Activated T-helper 17 cell treated with anti-CD3 and anti-CD28 coated beads, Interleukin-2, amount 50 U/mL, for 72 hours (primary cell): ENCODE results near the gene TEX19. TPM values are rescaled to one million over a fixed set of nuclear protein-coding genes. Genes with fewer than 3 reads are reported as not detected.
"Not testable (repeated sequence)": the region's sequence is repeated elsewhere in the genome, so short reads cannot be mapped to it uniquely, and the experiment has no call there.

Experiments
- ATAC-seq: fragments of 150-1000 bp; cut with Tn5 transposase; replicated peaks from 2 replicates; pipeline ENCODE4 v1.10.0; 2021; ENCODE audit warnings: mild to moderate bottlenecking, moderate library complexity
- H3K27ac Mint-ChIP-seq: one replicate; pipeline ENCODE4 v1.8.0; 2022; ENCODE audit warnings: mixed read lengths
- H3K27me3 Mint-ChIP-seq: one replicate; pipeline ENCODE4 v1.8.0; 2022; ENCODE audit warnings: mixed read lengths
- H3K36me3 Mint-ChIP-seq: one replicate; pipeline ENCODE4 v1.8.0; 2022; ENCODE audit warnings: low read depth, mild to moderate bottlenecking, mixed read lengths
- H3K4me1 Mint-ChIP-seq: one replicate; pipeline ENCODE4 v1.8.0; 2022; ENCODE audit warnings: mixed read lengths
- H3K4me3 Mint-ChIP-seq: one replicate; pipeline ENCODE4 v1.8.0; 2022; ENCODE audit warnings: mild to moderate bottlenecking, mixed read lengths
- H3K9me3 Mint-ChIP-seq: one replicate; pipeline ENCODE4 v1.8.0; 2022; ENCODE audit warnings: mixed read lengths
- total RNA-seq, 2 donors: library from RNA; stranded (reverse); gene quantifications; one replicate each; pipeline ENCODE4 v1.2.3, GENCODE V29; 2022

The TEX19 gene
- total RNA-seq, 2 donors from 2014 or later = 0.28 TPM; not detected in 1

GRCh38 chr17:82342361-82343079 lies 16.5 kb upstream of the TEX19 start:
- Mint-ChIP-seq H3K4me3 (no peak overlapping the region), H3K9me3 (no peaks in the 10 kb centered on the region), H3K36me3 (no peaks in the 10 kb centered on the region), H3K27me3 (peaks cover 3% of the 10 kb centered on the region), H3K27ac (no peak overlapping the region), H3K4me1 (peaks cover 5% of the 10 kb centered on the region)
- no peak for ATAC-seq

- Mint-ChIP-seq H3K36me3 (no peaks in the 10 kb centered on the region), H3K4me3 (no peak overlapping the region), H3K27ac (no peak overlapping the region), H3K9me3 (no peaks in the 10 kb centered on the region), H3K27me3 (peaks cover 5% of the 10 kb centered on the region), H3K4me1 (peaks cover 5% of the 10 kb centered on the region)
- no peak for ATAC-seq
These were observed 15.5 kb upstream of the TEX19 start for GRCh38 chr17:82343560-82343959.

- no peaks in the 10 kb centered on the region for H3K9me3 Mint-ChIP-seq
- H3K4me3 Mint-ChIP-seq = no peak overlapping the region
- H3K4me1 Mint-ChIP-seq = peaks cover 5% of the 10 kb centered on the region
- ATAC-seq = no peak
- no peaks in the 10 kb centered on the region for H3K36me3 Mint-ChIP-seq
- peaks cover 9% of the 10 kb centered on the region for H3K27me3 Mint-ChIP-seq
- no peak overlapping the region for H3K27ac Mint-ChIP-seq
These were observed 14.7 kb upstream of the TEX19 start for GRCh38 chr17:82344175-82344907.

GRCh38 chr17:82345151-82345976 lies 13.7 kb upstream of the TEX19 start:
- no peak for ATAC-seq
- H3K36me3 Mint-ChIP-seq = no peaks in the 10 kb centered on the region
- no peak overlapping the region for H3K27ac Mint-ChIP-seq

GRCh38 chr17:82346342-82347300 lies 12.4 kb upstream of the TEX19 start:
- H3K4me1 Mint-ChIP-seq = peaks cover 5% of the 10 kb centered on the region
- H3K4me3 Mint-ChIP-seq = no peak overlapping the region
- no peaks in the 10 kb centered on the region for H3K36me3 Mint-ChIP-seq
- no peaks in the 10 kb centered on the region for H3K9me3 Mint-ChIP-seq
- H3K27ac Mint-ChIP-seq = no peak overlapping the region
- peaks cover 12% of the 10 kb centered on the region for H3K27me3 Mint-ChIP-seq
- no peak for ATAC-seq

More at GRCh38 chr17:82345151-82345976, 13.7 kb upstream of the TEX19 start:
- H3K4me1 Mint-ChIP-seq = peaks cover 5% of the 10 kb centered on the region
- H3K27me3 Mint-ChIP-seq = peaks cover 12% of the 10 kb centered on the region
- no peaks in the 10 kb centered on the region for H3K9me3 Mint-ChIP-seq
- H3K4me3 Mint-ChIP-seq = no peak overlapping the region

GRCh38 chr17:82347994-82348393 lies 11.1 kb upstream of the TEX19 start:
- H3K4me1 Mint-ChIP-seq, H3K27ac Mint-ChIP-seq, ATAC-seq, H3K36me3 Mint-ChIP-seq, H3K9me3 Mint-ChIP-seq, H3K4me3 Mint-ChIP-seq: not testable (repeated sequence)
- peaks cover 12% of the 10 kb centered on the region for H3K27me3 Mint-ChIP-seq

- Mint-ChIP-seq H3K36me3 (no peaks in the 10 kb centered on the region), H3K4me3 (no peak overlapping the region), H3K27me3 (peaks cover 12% of the 10 kb centered on the region), H3K4me1 (peaks cover 5% of the 10 kb centered on the region), H3K27ac (no peak overlapping the region), H3K9me3 (no peaks in the 10 kb centered on the region)
- no peak for ATAC-seq
These were observed 10.6 kb upstream of the TEX19 start for GRCh38 chr17:82348434-82348833.

- peaks cover 5% of the 10 kb centered on the region for H3K4me1 Mint-ChIP-seq
- H3K4me3 Mint-ChIP-seq = no peak overlapping the region
- H3K36me3 Mint-ChIP-seq = no peaks in the 10 kb centered on the region
- no peaks in the 10 kb centered on the region for H3K9me3 Mint-ChIP-seq
- no peak overlapping the region for H3K27ac Mint-ChIP-seq
- no peak for ATAC-seq
- H3K27me3 Mint-ChIP-seq = peaks cover 12% of the 10 kb centered on the region
These were observed 10.2 kb upstream of the TEX19 start for GRCh38 chr17:82348866-82349265.

- H3K27ac Mint-ChIP-seq = no peak overlapping the region
- H3K27me3 Mint-ChIP-seq = peaks cover 12% of the 10 kb centered on the region
- no peaks in the 10 kb centered on the region for H3K36me3 Mint-ChIP-seq
- H3K4me1 Mint-ChIP-seq = peaks cover 5% of the 10 kb centered on the region
- no peak for ATAC-seq
- no peak overlapping the region for H3K4me3 Mint-ChIP-seq
- H3K9me3 Mint-ChIP-seq = no peaks in the 10 kb centered on the region
These were observed 9.8 kb upstream of the TEX19 start for GRCh38 chr17:82349287-82349701.

GRCh38 chr17:82350182-82351030 lies 8.6 kb upstream of the TEX19 start:
- Mint-ChIP-seq H3K9me3 (no peaks in the 10 kb centered on the region), H3K27ac (no peak overlapping the region), H3K36me3 (no peaks in the 10 kb centered on the region), H3K27me3 (peaks cover 14% of the 10 kb centered on the region), H3K4me1 (peaks cover 5% of the 10 kb centered on the region), H3K4me3 (no peak overlapping the region)
- peak; percentile 58 for ATAC-seq

GRCh38 chr17:82351254-82351712 lies 7.8 kb upstream of the TEX19 start:
- peaks cover 4% of the 10 kb centered on the region for H3K4me1 Mint-ChIP-seq
- peak; percentile 6 for ATAC-seq
- H3K27ac Mint-ChIP-seq = no peak overlapping the region
- H3K36me3 Mint-ChIP-seq = no peaks in the 10 kb centered on the region
- peaks cover 14% of the 10 kb centered on the region for H3K27me3 Mint-ChIP-seq
- H3K9me3 Mint-ChIP-seq = no peaks in the 10 kb centered on the region
- H3K4me3 Mint-ChIP-seq = no peak overlapping the region

- no peak overlapping the region for H3K27ac Mint-ChIP-seq
- H3K9me3 Mint-ChIP-seq = no peaks in the 10 kb centered on the region
- no peaks in the 10 kb centered on the region for H3K4me1 Mint-ChIP-seq
- H3K36me3 Mint-ChIP-seq = no peaks in the 10 kb centered on the region
- ATAC-seq = peak; percentile 88
- H3K4me3 Mint-ChIP-seq = no peak overlapping the region
- H3K27me3 Mint-ChIP-seq = peaks cover 11% of the 10 kb centered on the region
These were observed 7.1 kb upstream of the TEX19 start for GRCh38 chr17:82351713-82352488.
